Measurements from ENCODE around the gene DBH. TPM values are rescaled to one million over a fixed set of nuclear protein-coding genes. Genes with fewer than 3 reads are reported as not detected.

DBH gene
- total and polyA plus RNA-seq, 10 of the 15 experiments (the other 5 are each of a cell fraction or from before 2014, with no cell fraction given): not detected

DNA sequence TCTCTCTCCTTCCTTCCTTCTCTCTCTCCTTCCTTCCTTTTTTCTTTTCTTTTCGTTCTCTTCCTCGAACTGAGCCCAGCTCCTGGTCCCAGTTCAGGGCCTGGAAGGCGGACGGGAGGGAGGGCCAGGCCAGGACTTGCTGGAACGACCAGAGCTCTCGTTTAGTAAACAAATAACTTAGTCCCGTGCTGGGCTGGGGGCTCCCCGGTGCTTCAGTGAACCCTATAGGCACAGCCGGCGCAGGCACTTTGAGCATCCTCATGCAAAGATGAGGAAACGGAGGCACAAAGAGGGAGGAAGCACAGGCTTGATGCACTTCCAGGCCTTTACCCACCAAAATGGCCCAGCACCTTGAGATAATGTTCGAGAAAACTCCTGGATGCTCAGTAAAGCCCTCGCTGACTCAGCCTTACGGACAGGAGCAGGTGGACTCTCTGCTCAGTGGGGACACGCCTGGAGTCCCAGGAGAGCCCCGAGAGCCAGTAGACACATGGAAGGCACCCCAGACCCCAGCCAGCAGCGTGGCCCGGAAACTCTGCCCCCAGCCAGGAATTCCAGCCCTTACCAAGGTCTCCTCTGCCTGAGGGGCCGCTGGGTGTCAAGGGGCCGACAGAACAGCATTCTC lies 45.8 kb upstream of the DBH start:
- ChIA-PET CTCF (interaction anchor here (0.6 to 1.4 kb wide), 3 partner anchors 135 to 407 kb away, joined by 3 to 4 read pairs (median 3); no protein-coding TSS in a partner anchor), POLR2A (no interaction called here), SMC1A (ENCODE audit: uncharacterized antibody, unreplicated experiment) (no interaction called here), RAD21 (ENCODE audit: unreplicated experiment) (no interaction called here)
- FAIRE-seq (no peak), DNase-seq (ENCODE audit: low read depth, low spot score) (no peak), ATAC-seq (no peak)
- Histone ChIP-seq H3K79me2 (ENCODE audit: control insufficient read depth, insufficient read depth, low read length) (no peaks in the 10 kb centered on the region), H3K9me3 (replicated peaks; ENCODE audit: control insufficient read depth, insufficient read depth, low read length) (no peaks in the 10 kb centered on the region; the same call in 2 of the 3 replicates), H3K4me3 (no peak overlapping the region), H2AFZ (ENCODE audit: control insufficient read depth, low read depth, low read length) (no peak overlapping the region), H3K27me3 (replicated peaks in 1 of 2; ENCODE audit: control insufficient read depth in 2 of 2, insufficient read depth in 2 of 2, low read length in 1 of 2) (peaks cover 6 to 8% of the 10 kb centered on the region in 2 experiments; a peak in 3 of 4 replicates), H3K27ac (ENCODE audit: control insufficient read depth, insufficient read depth) (no peak overlapping the region), H3K4me2 (ENCODE audit: control insufficient read depth, insufficient read depth) (no peak overlapping the region), H3K36me3 (ENCODE audit: control insufficient read depth in 2 of 2, insufficient read depth in 2 of 2, low read length in 1 of 2) (no peaks in the 10 kb centered on the region), H3K4me1 (ENCODE audit: control insufficient read depth, insufficient read depth, low read length) (no peaks in the 10 kb centered on the region), H4K20me1 (ENCODE audit: control insufficient read depth, insufficient read depth) (no peaks in the 10 kb centered on the region), H3K9ac (ENCODE audit: control insufficient read depth, insufficient read depth, low read length) (no peak overlapping the region)
- in situ Hi-C loops (cut with MboI): no loop called here
- no peak for TF ChIP-seq ASH2L (IDR thresholded peaks at IDR 0.05; ENCODE audit: borderline replicate concordance, low read depth)
- TF ChIP-seq, protein P1, sequence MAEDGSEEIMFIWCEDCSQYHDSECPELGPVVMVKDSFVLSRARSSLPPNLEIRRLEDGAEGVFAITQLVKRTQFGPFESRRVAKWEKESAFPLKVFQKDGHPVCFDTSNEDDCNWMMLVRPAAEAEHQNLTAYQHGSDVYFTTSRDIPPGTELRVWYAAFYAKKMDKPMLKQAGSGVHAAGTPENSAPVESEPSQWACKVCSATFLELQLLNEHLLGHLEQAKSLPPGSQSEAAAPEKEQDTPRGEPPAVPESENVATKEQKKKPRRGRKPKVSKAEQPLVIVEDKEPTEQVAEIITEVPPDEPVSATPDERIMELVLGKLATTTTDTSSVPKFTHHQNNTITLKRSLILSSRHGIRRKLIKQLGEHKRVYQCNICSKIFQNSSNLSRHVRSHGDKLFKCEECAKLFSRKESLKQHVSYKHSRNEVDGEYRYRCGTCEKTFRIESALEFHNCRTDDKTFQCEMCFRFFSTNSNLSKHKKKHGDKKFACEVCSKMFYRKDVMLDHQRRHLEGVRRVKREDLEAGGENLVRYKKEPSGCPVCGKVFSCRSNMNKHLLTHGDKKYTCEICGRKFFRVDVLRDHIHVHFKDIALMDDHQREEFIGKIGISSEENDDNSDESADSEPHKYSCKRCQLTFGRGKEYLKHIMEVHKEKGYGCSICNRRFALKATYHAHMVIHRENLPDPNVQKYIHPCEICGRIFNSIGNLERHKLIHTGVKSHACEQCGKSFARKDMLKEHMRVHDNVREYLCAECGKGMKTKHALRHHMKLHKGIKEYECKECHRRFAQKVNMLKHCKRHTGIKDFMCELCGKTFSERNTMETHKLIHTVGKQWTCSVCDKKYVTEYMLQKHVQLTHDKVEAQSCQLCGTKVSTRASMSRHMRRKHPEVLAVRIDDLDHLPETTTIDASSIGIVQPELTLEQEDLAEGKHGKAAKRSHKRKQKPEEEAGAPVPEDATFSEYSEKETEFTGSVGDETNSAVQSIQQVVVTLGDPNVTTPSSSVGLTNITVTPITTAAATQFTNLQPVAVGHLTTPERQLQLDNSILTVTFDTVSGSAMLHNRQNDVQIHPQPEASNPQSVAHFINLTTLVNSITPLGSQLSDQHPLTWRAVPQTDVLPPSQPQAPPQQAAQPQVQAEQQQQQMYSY (CRISPR knock-in tag; IDR thresholded peaks at IDR 0.05): no peak
- no peak for TF ChIP-seq SUZ12 (IDR thresholded peaks at IDR 0.05; ENCODE audit: unreplicated experiment)
- WGBS (ENCODE audit: insufficient coverage, insufficient replicate concordance, low lambda C conversion rate, missing lambda C conversion rate): 34% methylated on average over 20 of the region's 20 CpGs
- BruUV-seq (replicated peaks): no TSS peak
- intact Hi-C loops (cut with micrococcal nuclease; ENCODE audit: unreplicated experiment): no loop called here
